ENCODE data around the gene TRPV2.

- peak in 1 of 4 experiments; percentile 17 for TF ChIP-seq CTCF (IDR thresholded peaks at IDR 0.05)
- peak; percentile 46 for TF ChIP-seq POLR2A (IDR thresholded peaks at IDR 0.05)
- peak; percentile 98 for TF ChIP-seq POLR2AphosphoS5 (IDR thresholded peaks at IDR 0.05)
These were observed 23.4 kb downstream of the TRPV2 start for GRCh38 chr17:16438557-16439302.
